GM10266 (cell line): ENCODE data around the gene SLC5A1.

ENCODE experiments used
- DNase-seq: peaks from one replicate; pipeline ENCODE4 v3.0.0; 2012; ENCODE audit errors: extremely low spot score
- CTCF ChIP-seq: IDR thresholded peaks from 2 replicates; pipeline ENCODE4 v1.5.1; 2012; ENCODE audit warnings: mild to moderate bottlenecking, low read depth; ENCODE audit not compliant: control insufficient read depth, insufficient read depth; ENCODE audit errors: missing control alignments

The SLC5A1 gene

GRCh38 chr22:32042924-32043323 lies at the start of gene SLC5A1:
TSS of gene SLC5A1 (plus strand) at chr22:32043261. CDS start at chr22:32043282, 21 bp downstream.
- no peak for DNase-seq

GRCh38 chr22:31995046-31995445 lies 48.0 kb upstream of the SLC5A1 start:
- no peak for DNase-seq
- TF ChIP-seq CTCF, result no peak

More at GRCh38 chr22:32042924-32043323, at the start of gene SLC5A1:
- no peak for TF ChIP-seq CTCF

GRCh38 chr22:31995807-31996206 lies 47.3 kb upstream of the SLC5A1 start:
- DNase-seq, result no peak
- no peak for TF ChIP-seq CTCF

GRCh38 chr22:31998784-31999385 lies 44.2 kb upstream of the SLC5A1 start:
- no peak for TF ChIP-seq CTCF
- DNase-seq, result no peak

GRCh38 chr22:32000181-32000580 lies 42.9 kb upstream of the SLC5A1 start:
- TF ChIP-seq CTCF, result no peak
- DNase-seq, result no peak

- DNase-seq, result no peak
- TF ChIP-seq CTCF, result no peak
These were observed 37.6 kb upstream of the SLC5A1 start for GRCh38 chr22:32005453-32005852.

GRCh38 chr22:32013200-32013599 lies 29.9 kb upstream of the SLC5A1 start:
- no peak for DNase-seq
- no peak for TF ChIP-seq CTCF
